GM18858 (cell line): ENCODE results near the gene RBP3.

ENCODE experiments used
- ATAC-seq: cut with Tn5 transposase; IDR thresholded peaks from one replicate; pipeline ENCODE4 v1.9.1; 2021; ENCODE audit not compliant: unreplicated experiment

RBP3 gene

GRCh38 chr10:47348138-47348651 is at the start of gene RBP3:
TSS of gene RBP3 (plus strand) at chr10:47348363. CDS start at chr10:47348485, 122 bp downstream.
- no peak for ATAC-seq

- ATAC-seq: no peak
Observed at GRCh38 chr10:47298715-47299114, 49.4 kb upstream of the RBP3 start.

DNA sequence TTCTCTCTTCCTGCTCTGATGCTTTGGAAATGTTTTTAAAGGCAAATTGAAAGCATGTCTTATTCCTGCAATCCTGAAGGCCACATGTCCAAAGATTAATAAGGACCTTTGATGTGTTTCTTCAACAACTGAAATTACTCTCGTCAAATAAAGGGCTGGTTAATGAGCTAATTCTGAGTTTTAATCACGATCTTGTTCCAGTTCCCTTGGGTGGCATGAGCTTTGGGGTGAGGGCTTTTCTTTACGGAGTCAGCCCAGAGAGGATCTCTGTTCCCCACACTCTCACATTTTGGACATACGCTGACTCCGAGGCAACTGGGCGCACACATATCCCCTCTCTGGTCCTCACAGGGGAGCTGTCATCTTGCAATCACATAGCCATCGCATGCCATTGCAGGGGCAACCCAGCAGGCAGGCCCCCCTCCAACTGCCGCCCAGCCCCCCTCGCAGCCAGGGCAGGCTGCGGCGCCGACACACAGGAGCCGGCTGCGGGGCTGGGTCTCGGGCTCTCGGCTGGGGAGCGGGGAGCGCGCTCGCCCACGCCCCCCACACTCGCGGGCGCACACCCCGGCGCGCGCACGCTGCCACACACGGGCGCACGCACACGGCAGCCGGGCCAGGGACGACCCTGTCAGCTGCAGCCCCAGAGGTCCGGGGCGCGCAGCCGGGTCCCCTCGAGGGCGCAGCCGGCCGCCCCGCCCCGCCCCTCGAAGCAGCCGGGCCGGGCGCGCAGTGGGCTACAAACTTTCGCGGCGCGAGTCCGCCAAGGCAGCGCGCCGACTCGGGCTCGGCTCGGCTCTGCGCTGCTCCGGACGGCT is 48.3 kb upstream of the RBP3 start, which contains the start of gene GDF10:
Gene GDF10, plus strand, starts transcription at position 587 of the 818 bp plus-strand sequence. CDS start 455 bp downstream, outside the sequence.
- ATAC-seq: no peak

DNA sequence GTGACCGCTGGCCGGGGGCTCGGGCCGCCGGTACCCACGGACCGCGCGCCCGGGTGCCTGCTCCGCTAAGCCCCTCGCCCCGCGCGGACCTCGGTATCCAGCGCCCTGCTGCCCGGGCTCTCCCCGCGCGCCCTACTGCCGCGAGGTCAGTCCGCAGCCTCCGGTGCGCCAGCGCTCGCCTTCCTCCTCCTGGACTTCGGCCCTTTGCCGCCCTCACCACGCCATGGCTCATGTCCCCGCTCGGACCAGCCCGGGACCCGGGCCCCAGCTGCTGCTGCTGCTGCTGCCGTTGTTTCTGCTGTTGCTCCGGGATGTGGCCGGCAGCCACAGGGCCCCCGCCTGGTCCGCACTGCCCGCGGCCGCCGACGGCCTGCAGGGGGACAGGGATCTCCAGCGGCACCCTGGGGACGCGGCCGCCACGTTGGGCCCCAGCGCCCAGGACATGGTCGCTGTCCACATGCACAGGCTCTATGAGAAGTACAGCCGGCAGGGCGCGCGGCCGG is 47.7 kb upstream of the RBP3 start:
- no peak for ATAC-seq

GRCh38 chr10:47301833-47302232 is 46.3 kb upstream of the RBP3 start:
- no peak for ATAC-seq

- ATAC-seq: no peak
Observed at GRCh38 chr10:47303105-47303504, 45.1 kb upstream of the RBP3 start.

GRCh38 chr10:47303866-47304265 is 44.3 kb upstream of the RBP3 start:
- ATAC-seq: no peak

GRCh38 chr10:47305566-47305965 is 42.6 kb upstream of the RBP3 start:
- ATAC-seq: no peak

GRCh38 chr10:47306387-47307210 is 41.6 kb upstream of the RBP3 start:
- ATAC-seq: no peak

GRCh38 chr10:47307381-47307780 is 40.8 kb upstream of the RBP3 start:
- ATAC-seq: no peak

DNA sequence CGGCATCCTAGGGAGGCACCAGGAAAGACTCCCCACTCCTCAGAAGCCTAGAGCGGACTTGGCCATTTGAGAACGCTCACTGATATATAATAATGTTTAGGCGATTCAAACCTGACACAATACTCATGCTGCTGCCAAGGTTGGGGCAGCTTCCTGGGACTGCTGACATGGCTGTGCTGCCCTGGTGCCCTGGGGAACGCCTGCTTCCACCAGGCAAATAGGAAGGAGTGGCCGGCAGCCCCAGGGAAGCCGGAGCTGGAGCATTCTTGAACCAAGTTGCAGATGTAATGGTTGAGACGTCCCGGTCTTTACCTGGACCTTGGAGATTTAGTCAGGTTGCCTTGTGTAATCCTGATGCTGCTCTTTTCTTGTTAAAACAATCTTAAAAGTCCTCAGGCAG is 39.4 kb upstream of the RBP3 start:
- ATAC-seq: no peak

- ATAC-seq: no peak
Observed at GRCh38 chr10:47309408-47310089, 38.6 kb upstream of the RBP3 start.

GRCh38 chr10:47310090-47310505 is 38.1 kb upstream of the RBP3 start:
- no peak for ATAC-seq

GRCh38 chr10:47311193-47311931 is 36.8 kb upstream of the RBP3 start:
- no peak for ATAC-seq

DNA sequence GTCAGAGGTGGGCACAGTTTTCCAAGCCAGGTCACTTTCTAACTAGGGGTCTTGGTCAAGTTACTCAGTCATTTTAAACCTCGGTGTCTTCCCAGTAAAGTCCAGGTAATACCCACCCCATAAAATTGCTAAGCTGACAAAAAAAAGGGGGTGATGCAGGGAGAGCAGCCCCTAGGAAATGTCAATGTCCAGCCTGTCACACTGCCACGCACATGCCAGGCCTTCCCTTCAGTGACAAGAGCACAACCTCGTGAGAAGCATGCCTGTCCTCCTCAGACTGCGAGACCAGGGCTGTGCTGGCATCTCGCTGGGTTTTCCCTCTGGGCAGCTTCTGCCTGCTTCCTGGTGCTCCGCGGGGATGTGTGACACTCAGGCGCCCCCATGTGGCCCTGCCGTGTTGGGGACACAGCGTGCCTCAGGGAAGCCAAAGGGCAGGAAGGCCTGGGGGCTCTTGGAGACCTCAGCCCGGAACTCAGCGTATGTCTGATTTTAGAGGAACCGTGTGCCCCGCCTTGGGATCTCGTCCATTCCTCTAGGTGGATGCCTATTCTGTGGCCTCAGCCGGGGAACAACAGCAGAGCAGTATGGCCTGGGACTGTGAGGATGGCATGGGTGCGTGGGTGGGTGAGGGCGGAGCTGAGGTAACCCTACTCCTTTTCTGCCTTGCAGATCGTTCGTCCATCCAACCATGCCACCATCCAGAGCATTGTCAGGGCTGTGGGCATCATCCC is 36.1 kb upstream of the RBP3 start:
- peak; percentile 71 for ATAC-seq

- ATAC-seq: no peak
Observed at GRCh38 chr10:47312663-47312995, 35.5 kb upstream of the RBP3 start.

GRCh38 chr10:47314416-47314970 is 33.7 kb upstream of the RBP3 start:
- ATAC-seq: no peak

GRCh38 chr10:47315421-47315820 is 32.7 kb upstream of the RBP3 start:
- no peak for ATAC-seq

GRCh38 chr10:47316131-47316530 is 32.0 kb upstream of the RBP3 start:
- ATAC-seq: no peak
